IPS DF 19.7 (cell line): ENCODE results near the gene UGT3A1.

Experiments
- DNase-seq: peaks from one replicate; pipeline ENCODE4 v3.0.0-alpha.2; 2013; ENCODE audit warnings: low read depth, low spot score

The UGT3A1 gene

DNA sequence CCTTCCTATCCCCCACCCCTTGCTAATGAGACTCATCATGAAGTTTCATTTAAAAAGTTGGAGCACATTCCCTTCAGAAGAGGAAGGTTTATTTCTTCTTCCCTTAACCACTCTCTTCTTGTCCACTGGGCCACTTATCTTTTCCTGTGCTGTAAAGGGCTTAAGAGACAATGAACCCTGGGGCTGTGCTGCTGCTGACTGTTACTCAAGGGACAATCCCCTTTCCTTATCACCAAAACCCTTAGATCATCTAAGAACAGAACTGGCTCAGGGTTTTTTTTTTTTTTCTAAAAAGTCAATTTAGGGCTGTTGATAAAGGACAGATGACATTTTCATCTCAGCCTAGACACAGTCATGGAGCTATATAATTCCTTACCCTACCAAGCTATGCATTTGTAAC lies 82.4 kb downstream of the UGT3A1 start:
- no peak for DNase-seq

DNA sequence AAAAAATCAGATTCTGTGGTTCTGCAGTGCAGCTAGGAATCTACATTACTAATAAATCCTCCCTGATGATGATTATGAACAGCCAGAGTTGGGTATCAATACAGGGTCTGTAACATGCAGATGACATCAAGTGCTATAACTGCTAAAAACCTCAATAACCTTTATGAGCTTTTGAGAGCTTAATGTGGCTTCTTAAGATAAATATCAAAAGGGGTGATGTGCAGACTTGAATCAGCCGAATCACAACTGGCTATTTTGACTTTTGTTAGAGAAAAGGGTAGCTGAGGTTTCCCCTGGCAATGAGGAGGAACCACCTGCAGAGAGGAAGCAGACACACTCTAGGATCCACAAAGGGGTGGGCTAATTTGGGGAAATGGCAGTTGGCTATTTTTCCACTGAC lies 83.0 kb downstream of the UGT3A1 start:
- no peak for DNase-seq

GRCh38 chr5:35904443-35905132 lies 86.6 kb downstream of the UGT3A1 start:
- no peak for DNase-seq

DNA sequence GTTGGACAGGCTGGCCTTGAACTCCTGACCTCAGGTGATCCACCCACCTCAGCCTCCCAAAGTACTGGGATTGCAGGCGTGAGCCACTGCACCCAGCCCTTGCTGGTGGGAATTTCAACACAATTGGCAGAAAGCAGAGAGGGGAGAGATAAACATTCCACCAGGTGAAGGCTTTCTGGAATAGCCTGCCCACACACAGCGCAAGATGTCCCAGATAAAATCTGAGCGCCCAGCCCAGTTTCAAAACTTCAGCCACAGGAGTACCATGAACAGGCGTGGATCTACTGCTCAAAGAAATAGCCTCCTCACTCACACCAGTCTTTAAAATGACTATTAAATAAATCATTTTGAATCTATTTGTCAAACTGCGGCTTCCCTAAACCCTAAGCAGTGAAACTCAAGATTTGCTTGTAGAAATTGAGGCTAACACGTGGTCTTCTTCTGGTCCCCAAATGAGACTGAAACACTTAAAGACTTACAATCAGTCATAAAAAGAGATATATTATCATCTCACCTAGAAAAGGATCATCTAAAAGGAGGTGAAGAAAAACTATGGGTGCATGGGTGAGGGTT lies 87.5 kb downstream of the UGT3A1 start:
- DNase-seq: no peak

- DNase-seq: no peak
Measured at GRCh38 chr5:35902046-35902672, 89.0 kb downstream of the UGT3A1 start.
